ENCODE measurements around the gene OSBPL10.

Gene OSBPL10

DNA sequence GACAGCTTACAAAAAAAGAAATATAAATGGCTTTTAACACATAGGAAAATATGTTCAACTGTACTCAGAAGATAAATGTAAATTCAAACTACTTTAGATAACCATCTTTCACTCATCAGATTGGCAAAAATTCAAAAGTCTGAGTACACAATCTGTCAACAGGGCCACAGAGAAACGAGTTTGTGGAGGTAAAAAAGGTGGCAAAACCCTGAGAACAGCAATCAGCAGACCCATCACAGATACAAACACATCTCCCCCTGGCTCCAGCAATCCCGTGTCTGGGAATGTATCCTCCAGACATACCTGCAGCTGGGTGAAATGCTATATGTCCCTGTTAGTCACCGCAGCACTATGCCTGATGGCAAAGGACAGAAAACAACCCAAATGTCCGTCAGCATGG lies 149.5 kb downstream of the OSBPL10 start:
- Histone ChIP-seq H3K4me3 (ENCODE audit: low read depth, low read length) (no peak overlapping the region), H3K9ac (ENCODE audit: low read depth, low read length) (no peak overlapping the region), H3K4me1 (ENCODE audit: control insufficient read depth, insufficient read depth, low read length) (peaks cover 31% of the 10 kb centered on the region), H3K27me3 (ENCODE audit: control insufficient read depth, insufficient read depth, low read length) (no peaks in the 10 kb centered on the region), H3K36me3 (ENCODE audit: control insufficient read depth, insufficient read depth, low read length) (no peaks in the 10 kb centered on the region), H3K9me3 (ENCODE audit: control insufficient read depth, insufficient read depth, low read length) (no peaks in the 10 kb centered on the region), H3K27ac (ENCODE audit: low read depth, low read length) (no peak overlapping the region)

DNA sequence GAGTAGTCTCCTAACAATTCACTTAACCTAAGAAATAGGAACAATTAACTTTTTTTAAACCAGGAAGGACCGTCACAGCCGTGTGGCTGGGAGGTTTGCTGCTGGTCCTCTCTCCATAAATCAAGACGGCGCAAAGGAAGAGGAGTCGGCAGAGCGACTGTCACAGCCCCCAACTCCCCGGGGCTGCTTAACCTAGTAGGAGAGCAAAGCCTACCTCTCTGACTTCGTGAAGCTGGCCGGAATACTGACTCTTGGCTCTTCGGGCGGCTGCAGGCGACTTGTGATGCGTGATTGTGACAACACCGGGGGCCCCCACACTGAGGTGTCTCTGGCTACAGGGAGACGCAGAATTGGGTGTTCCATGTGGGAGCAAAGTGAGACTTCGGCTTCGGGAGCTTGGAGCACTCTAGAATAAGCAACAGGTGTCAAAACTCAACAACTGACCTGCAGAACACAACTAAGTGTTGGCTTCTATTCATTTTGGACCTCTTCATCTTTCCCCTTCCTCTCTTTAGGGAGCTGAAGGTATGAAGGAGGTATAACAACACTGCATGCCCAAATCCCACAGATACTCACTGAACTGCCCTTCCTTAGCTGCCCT lies 151.1 kb downstream of the OSBPL10 start:
- Histone ChIP-seq H3K9me3 (ENCODE audit: control insufficient read depth, insufficient read depth, low read length) (no peaks in the 10 kb centered on the region), H3K9ac (ENCODE audit: low read depth, low read length) (no peak overlapping the region), H3K4me1 (ENCODE audit: control insufficient read depth, insufficient read depth, low read length) (peaks cover 18% of the 10 kb centered on the region), H3K4me3 (ENCODE audit: low read depth, low read length) (no peak overlapping the region), H3K36me3 (ENCODE audit: control insufficient read depth, insufficient read depth, low read length) (no peaks in the 10 kb centered on the region), H3K27ac (ENCODE audit: low read depth, low read length) (no peak overlapping the region), H3K27me3 (ENCODE audit: control insufficient read depth, insufficient read depth, low read length) (no peaks in the 10 kb centered on the region)

DNA sequence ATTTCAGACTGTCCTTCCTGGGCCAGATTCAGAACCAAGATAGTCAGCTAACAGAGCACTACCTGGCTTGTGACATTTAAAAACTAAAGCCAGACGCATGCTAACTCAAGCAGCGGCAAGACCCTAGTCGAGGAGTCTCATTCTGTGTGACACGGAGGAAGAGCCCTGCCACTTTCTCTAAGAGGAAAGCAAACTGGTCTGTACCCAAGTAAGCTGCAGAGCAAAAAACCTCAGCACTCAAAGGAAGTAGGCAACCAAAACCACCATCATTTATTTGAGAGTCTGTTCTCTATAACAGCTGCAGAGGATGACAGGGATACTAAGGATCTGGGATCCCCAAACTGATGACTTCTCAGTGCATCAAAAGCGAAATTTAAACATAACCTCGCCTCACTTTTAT lies 152.1 kb downstream of the OSBPL10 start:
- no peaks in the 10 kb centered on the region for H3K27me3 ChIP-seq (ENCODE audit: control insufficient read depth, insufficient read depth, low read length)
- no peak overlapping the region for H3K4me3 ChIP-seq (ENCODE audit: low read depth, low read length)
- H3K9me3 ChIP-seq (ENCODE audit: control insufficient read depth, insufficient read depth, low read length), result no peaks in the 10 kb centered on the region
- H3K4me1 ChIP-seq (ENCODE audit: control insufficient read depth, insufficient read depth, low read length), result peaks cover 18% of the 10 kb centered on the region
- H3K27ac ChIP-seq (ENCODE audit: low read depth, low read length), result no peak overlapping the region
- peaks cover 8% of the 10 kb centered on the region for H3K36me3 ChIP-seq (ENCODE audit: control insufficient read depth, insufficient read depth, low read length)
- H3K9ac ChIP-seq (ENCODE audit: low read depth, low read length), result no peak overlapping the region

DNA sequence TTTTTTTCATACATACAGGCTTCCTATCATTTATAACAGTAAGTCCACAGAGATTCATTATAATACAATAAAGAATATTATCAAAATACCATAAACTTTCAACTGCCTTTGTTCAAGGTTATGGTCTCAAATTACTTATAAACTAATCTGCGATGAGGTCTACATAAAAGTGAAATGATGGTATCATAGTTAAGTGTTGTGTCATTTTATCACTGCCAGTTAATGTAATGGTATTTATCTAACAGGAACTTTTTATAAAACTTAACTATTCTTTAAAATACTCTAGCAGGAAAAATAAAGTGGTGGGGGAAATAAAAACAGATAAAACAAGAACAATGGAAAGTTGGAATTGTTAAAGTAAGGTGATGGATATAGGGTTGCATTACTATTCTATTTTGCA lies 153.1 kb downstream of the OSBPL10 start:
- Histone ChIP-seq H3K27ac (ENCODE audit: low read depth, low read length) (no peak overlapping the region), H3K4me1 (ENCODE audit: control insufficient read depth, insufficient read depth, low read length) (peaks cover 13% of the 10 kb centered on the region), H3K4me3 (ENCODE audit: low read depth, low read length) (no peak overlapping the region), H3K36me3 (ENCODE audit: control insufficient read depth, insufficient read depth, low read length) (peaks cover 11% of the 10 kb centered on the region), H3K9me3 (ENCODE audit: control insufficient read depth, insufficient read depth, low read length) (no peaks in the 10 kb centered on the region), H3K27me3 (ENCODE audit: control insufficient read depth, insufficient read depth, low read length) (no peaks in the 10 kb centered on the region), H3K9ac (ENCODE audit: low read depth, low read length) (no peak overlapping the region)

DNA sequence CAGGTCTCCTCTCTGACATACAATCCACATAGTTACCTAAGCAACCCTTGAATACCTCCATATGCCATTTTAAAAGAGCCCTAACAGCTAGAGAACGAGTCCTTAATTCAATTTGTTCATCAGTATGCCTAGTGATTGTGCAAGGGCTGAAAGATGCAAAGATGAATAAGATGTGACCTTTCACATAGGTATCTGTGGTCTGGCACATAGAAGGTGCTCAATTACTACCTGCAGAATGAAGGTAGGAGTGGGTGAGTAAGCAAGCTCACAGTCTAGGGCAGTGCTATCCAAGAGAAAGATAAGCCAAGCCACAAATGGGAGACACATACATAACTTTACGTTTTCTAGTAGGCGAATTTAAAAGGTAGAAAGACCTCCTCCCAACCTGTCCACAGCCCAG lies 157.9 kb downstream of the OSBPL10 start:
- Histone ChIP-seq H3K4me3 (ENCODE audit: low read depth, low read length) (no peak overlapping the region), H3K9me3 (ENCODE audit: control insufficient read depth, insufficient read depth, low read length) (no peaks in the 10 kb centered on the region), H3K27ac (ENCODE audit: low read depth, low read length) (no peak overlapping the region), H3K4me1 (ENCODE audit: control insufficient read depth, insufficient read depth, low read length) (peaks cover 6% of the 10 kb centered on the region; the same call in 1 of the 2 replicates), H3K36me3 (ENCODE audit: control insufficient read depth, insufficient read depth, low read length) (peaks cover 11% of the 10 kb centered on the region), H3K27me3 (ENCODE audit: control insufficient read depth, insufficient read depth, low read length) (no peaks in the 10 kb centered on the region), H3K9ac (ENCODE audit: low read depth, low read length) (no peak overlapping the region)

DNA sequence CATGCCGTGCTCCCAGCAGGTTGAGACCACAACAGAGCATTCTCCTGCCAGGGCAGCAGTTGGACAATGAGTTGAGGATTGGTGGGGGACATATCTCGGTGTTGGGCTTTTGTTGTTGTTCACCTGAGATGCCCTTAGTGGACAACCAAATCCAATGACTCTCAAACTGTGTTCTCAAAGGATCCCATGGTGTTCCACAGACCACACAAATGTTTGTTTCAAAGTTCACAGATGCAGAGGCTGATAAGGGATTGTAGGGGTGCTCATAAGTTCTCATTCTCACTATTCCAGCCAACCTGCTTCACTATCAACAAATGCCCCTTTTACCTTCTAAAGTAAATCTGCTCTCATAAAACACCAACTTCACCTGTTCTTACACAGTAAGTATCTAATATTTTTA lies 159.9 kb downstream of the OSBPL10 start:
- no peak overlapping the region for H3K27ac ChIP-seq (ENCODE audit: low read depth, low read length)
- peaks cover 7% of the 10 kb centered on the region; the same call in 1 of the 2 replicates for H3K4me1 ChIP-seq (ENCODE audit: control insufficient read depth, insufficient read depth, low read length)
- peaks cover 11% of the 10 kb centered on the region for H3K36me3 ChIP-seq (ENCODE audit: control insufficient read depth, insufficient read depth, low read length)
- H3K4me3 ChIP-seq (ENCODE audit: low read depth, low read length), result no peak overlapping the region
- no peaks in the 10 kb centered on the region for H3K27me3 ChIP-seq (ENCODE audit: control insufficient read depth, insufficient read depth, low read length)
- no peak overlapping the region for H3K9ac ChIP-seq (ENCODE audit: low read depth, low read length)
- no peaks in the 10 kb centered on the region for H3K9me3 ChIP-seq (ENCODE audit: control insufficient read depth, insufficient read depth, low read length)

DNA sequence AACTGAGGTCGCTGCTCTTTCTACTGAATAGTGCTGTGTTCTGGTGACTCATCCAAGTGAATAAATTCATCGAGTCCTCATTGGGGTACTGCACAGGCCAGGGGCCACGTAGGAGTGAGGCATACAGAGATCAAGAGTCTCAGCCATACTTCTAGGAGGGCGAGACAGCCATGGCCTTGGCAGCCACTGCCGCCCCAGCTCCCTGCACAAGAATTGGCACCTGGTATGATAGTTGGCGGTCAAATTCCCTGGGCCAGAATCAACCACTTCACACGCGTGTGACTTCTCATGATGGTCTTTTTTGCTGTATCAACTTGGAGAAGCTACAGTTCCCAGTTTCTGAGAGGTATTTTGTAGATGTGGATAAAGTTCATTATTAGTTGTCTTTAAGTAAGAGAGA lies 161.6 kb downstream of the OSBPL10 start:
- Histone ChIP-seq H3K4me3 (ENCODE audit: low read depth, low read length) (no peak overlapping the region), H3K4me1 (ENCODE audit: control insufficient read depth, insufficient read depth, low read length) (peaks cover 16% of the 10 kb centered on the region), H3K27ac (ENCODE audit: low read depth, low read length) (no peak overlapping the region), H3K9ac (ENCODE audit: low read depth, low read length) (no peak overlapping the region), H3K9me3 (ENCODE audit: control insufficient read depth, insufficient read depth, low read length) (no peaks in the 10 kb centered on the region), H3K27me3 (ENCODE audit: control insufficient read depth, insufficient read depth, low read length) (no peaks in the 10 kb centered on the region), H3K36me3 (ENCODE audit: control insufficient read depth, insufficient read depth, low read length) (peaks cover 7% of the 10 kb centered on the region)

DNA sequence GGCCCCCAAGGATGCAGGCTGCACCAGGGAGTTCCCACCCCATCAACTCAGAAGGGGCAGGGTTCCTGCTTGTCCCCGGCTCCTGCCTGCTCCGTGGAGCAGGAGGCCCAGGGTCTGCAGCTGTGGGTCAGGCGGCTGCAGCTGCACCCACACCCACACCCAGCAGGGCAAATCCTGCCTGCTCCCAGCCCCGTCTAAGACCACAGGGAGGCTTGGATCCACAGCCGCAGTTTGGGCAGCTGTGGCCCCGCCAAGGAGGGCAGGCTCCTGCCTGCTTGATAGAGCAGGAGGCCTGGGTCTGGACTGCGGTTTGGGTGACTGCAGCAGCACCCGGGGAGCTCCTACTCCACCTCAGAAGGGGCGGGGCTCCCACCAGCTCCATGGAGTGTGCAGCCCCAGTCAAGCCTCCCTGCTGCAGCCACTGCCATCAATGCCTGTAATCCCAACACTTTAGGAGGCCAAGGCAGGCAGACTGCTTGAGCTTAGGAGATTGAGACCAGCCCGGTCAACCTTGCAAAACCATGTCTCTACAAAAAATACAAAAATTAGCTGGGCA lies 163.6 kb downstream of the OSBPL10 start:
- H3K36me3 ChIP-seq (ENCODE audit: control insufficient read depth, insufficient read depth, low read length), result no peaks in the 10 kb centered on the region; the same call in 1 of the 2 replicates
- H3K27me3 ChIP-seq (ENCODE audit: control insufficient read depth, insufficient read depth, low read length), result no peaks in the 10 kb centered on the region
- no peak overlapping the region for H3K4me3 ChIP-seq (ENCODE audit: low read depth, low read length)
- no peak overlapping the region for H3K27ac ChIP-seq (ENCODE audit: low read depth, low read length)
- no peak overlapping the region for H3K9ac ChIP-seq (ENCODE audit: low read depth, low read length)
- H3K9me3 ChIP-seq (ENCODE audit: control insufficient read depth, insufficient read depth, low read length), result no peaks in the 10 kb centered on the region
- H3K4me1 ChIP-seq (ENCODE audit: control insufficient read depth, insufficient read depth, low read length), result peaks cover 16% of the 10 kb centered on the region

DNA sequence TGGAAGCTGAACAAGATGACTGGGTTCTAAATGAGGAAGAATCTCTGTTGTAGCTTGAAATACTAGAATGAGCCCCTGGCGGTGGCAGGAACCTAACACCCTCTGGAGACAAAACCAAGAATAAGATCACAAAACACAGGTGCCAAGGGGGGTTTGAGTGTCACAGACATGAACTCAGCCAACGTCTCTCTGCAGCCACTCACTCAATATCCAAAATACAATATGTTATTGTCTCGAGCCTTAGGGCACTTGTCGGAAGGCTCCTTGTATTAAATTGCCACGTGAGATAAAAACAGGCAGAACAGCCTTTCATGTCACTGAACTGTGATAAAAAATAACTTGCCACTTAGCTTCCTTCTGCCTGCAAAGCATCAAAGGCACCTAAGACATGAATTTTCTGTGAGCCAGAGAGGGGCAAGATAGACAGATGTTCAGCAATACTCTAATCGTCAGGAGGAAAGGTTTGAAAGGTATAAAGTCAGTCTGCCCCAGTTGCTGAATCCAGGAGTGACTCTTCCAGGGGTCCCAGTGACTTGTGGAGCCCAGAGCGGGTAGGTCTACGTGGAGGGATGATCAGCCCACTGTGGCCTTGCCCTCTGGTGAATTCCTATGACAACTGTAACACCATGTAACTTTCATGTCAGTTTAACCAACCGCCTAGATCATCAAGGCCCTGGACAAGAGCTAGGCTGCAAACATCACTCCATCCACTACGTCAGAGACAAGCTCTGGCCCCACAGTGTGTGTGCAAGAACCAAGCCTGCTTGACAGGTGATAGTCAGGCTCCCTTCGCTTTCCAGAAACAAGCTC lies 165.2 kb downstream of the OSBPL10 start:
- no peak overlapping the region for H3K9ac ChIP-seq (ENCODE audit: low read depth, low read length)
- H3K27ac ChIP-seq (ENCODE audit: low read depth, low read length), result no peak overlapping the region
- no peaks in the 10 kb centered on the region for H3K27me3 ChIP-seq (ENCODE audit: control insufficient read depth, insufficient read depth, low read length)
- H3K4me1 ChIP-seq (ENCODE audit: control insufficient read depth, insufficient read depth, low read length), result peaks cover 14% of the 10 kb centered on the region
- H3K9me3 ChIP-seq (ENCODE audit: control insufficient read depth, insufficient read depth, low read length), result no peaks in the 10 kb centered on the region
- no peak overlapping the region for H3K4me3 ChIP-seq (ENCODE audit: low read depth, low read length)
- no peaks in the 10 kb centered on the region; the same call in 1 of the 2 replicates for H3K36me3 ChIP-seq (ENCODE audit: control insufficient read depth, insufficient read depth, low read length)

DNA sequence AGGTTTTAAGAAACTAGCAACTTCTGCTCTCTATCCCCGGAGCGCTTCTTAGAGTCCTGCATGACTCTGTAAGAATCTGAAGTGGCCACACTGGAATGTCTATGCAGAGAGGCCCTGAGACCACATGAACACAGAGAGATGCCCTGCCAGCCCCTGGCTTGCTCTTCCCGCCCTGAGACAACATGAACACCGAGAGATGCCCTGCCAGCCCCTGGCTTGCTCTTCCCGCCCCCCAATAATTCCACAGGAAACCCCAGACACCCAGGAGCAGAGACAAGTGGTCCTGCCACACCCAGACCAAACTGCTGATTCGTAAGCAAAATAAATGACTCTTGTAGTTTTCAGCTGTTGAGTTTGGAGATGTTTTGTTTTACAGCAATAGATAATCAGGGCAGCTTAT lies 166.1 kb downstream of the OSBPL10 start:
- Histone ChIP-seq H3K27ac (ENCODE audit: low read depth, low read length) (no peak overlapping the region), H3K9ac (ENCODE audit: low read depth, low read length) (no peak overlapping the region), H3K27me3 (ENCODE audit: control insufficient read depth, insufficient read depth, low read length) (no peaks in the 10 kb centered on the region)

DNA sequence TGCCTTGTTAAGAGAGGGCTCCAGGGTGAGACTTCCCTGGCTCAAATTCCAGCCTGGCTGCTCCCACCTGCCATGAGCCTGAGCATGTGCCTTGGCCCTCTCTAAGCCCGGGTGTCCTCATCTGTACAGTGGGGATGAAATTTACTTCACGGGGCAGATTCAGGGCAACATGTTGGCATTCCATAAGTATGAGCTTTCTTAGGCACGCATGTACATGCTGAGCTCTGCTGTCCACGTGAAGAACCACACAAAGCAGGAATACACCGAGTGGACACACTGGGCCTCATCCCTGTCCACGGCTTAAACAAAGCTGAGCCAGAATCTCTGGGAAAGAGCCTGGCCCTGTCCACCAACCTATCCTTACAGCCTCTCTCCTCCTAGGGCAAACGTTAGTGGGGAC lies 167.4 kb downstream of the OSBPL10 start:
- H3K4me1 ChIP-seq (ENCODE audit: control insufficient read depth, insufficient read depth, low read length), result peaks cover 14% of the 10 kb centered on the region
- H3K27me3 ChIP-seq (ENCODE audit: control insufficient read depth, insufficient read depth, low read length), result no peaks in the 10 kb centered on the region
- no peak overlapping the region for H3K4me3 ChIP-seq (ENCODE audit: low read depth, low read length)
- no peaks in the 10 kb centered on the region for H3K9me3 ChIP-seq (ENCODE audit: control insufficient read depth, insufficient read depth, low read length)
- no peaks in the 10 kb centered on the region; the same call in 1 of the 2 replicates for H3K36me3 ChIP-seq (ENCODE audit: control insufficient read depth, insufficient read depth, low read length)
- no peak overlapping the region for H3K9ac ChIP-seq (ENCODE audit: low read depth, low read length)
- H3K27ac ChIP-seq (ENCODE audit: low read depth, low read length), result no peak overlapping the region

More for the DNA sequence above, 166.1 kb downstream of the OSBPL10 start:
- H3K9me3 ChIP-seq (ENCODE audit: control insufficient read depth, insufficient read depth, low read length), result no peaks in the 10 kb centered on the region
- peaks cover 14% of the 10 kb centered on the region for H3K4me1 ChIP-seq (ENCODE audit: control insufficient read depth, insufficient read depth, low read length)
- no peaks in the 10 kb centered on the region; the same call in 1 of the 2 replicates for H3K36me3 ChIP-seq (ENCODE audit: control insufficient read depth, insufficient read depth, low read length)
- H3K4me3 ChIP-seq (ENCODE audit: low read depth, low read length), result no peak overlapping the region

Data from HUES48 (cell line).